ENCODE data around the gene ARHGAP26.

DNA sequence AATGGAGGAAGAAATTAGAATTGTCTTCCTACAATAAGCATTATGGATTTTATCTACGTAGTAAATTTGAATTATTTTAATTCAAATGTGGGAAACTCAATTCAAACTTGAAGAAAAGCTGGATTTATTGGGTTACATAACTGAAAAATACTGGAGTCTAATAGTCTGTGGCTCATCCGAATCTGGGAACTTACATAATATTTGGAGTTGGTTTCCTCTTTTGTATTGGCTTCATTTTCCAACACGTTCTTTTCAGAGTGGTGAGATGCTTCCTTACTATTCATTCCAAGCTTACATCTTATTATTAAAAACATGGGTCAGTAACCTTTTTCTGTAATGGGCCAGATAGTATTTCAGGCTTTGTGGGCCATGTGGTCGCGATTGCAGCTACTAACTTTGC is 164.8 kb downstream of the ARHGAP26 start:
- TF ChIP-seq EP300 (IDR thresholded peaks at IDR 0.05) (no peak), POLR2A (IDR thresholded peaks at IDR 0.05; ENCODE audit: low read depth) (no peak)
- TF ChIP-seq, protein P1, sequence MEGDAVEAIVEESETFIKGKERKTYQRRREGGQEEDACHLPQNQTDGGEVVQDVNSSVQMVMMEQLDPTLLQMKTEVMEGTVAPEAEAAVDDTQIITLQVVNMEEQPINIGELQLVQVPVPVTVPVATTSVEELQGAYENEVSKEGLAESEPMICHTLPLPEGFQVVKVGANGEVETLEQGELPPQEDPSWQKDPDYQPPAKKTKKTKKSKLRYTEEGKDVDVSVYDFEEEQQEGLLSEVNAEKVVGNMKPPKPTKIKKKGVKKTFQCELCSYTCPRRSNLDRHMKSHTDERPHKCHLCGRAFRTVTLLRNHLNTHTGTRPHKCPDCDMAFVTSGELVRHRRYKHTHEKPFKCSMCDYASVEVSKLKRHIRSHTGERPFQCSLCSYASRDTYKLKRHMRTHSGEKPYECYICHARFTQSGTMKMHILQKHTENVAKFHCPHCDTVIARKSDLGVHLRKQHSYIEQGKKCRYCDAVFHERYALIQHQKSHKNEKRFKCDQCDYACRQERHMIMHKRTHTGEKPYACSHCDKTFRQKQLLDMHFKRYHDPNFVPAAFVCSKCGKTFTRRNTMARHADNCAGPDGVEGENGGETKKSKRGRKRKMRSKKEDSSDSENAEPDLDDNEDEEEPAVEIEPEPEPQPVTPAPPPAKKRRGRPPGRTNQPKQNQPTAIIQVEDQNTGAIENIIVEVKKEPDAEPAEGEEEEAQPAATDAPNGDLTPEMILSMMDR (IDR thresholded peaks at IDR 0.05), result no peak
